ENCODE results near the gene SV2C.
"Not testable (repeated sequence)": the region's sequence is repeated elsewhere in the genome, so short reads cannot be mapped to it uniquely, and the experiment has no call there.

The SV2C gene

GRCh38 chr5:76299592-76299991 lies 216.4 kb downstream of the SV2C start:
- H3K4me3 ChIP-seq (ENCODE audit: low read length): no peak overlapping the region
- H2AFZ ChIP-seq (ENCODE audit: low read length): 0 out of 2 replicates have a peak overlapping the region, but pooled peaks have one; percentile 19
- peak overlapping the region; percentile 33; the same call in 1 of the 2 replicates for H3K9ac ChIP-seq (ENCODE audit: low read length)
- no peaks in the 10 kb centered on the region for H3K36me3 ChIP-seq (replicated peaks; ENCODE audit: insufficient read depth, low read length)
- TF ChIP-seq EZH2phosphoT487 (IDR thresholded peaks at IDR 0.05; ENCODE audit: low read length) (no peak), EZH2 (optimal IDR thresholded peaks at IDR 0.05; ENCODE audit: low read depth, low read length) (no peak), CTCF (IDR thresholded peaks at IDR 0.05; ENCODE audit: low read length) (no peak)
- peak; percentile 87 for DNase-seq
- H3K79me2 ChIP-seq (ENCODE audit: low read length): no peaks in the 10 kb centered on the region
- H3K4me2 ChIP-seq (ENCODE audit: low read depth, low read length): peak overlapping the region; percentile 44
- peaks cover 30% of the 10 kb centered on the region for H3F3A ChIP-seq (ENCODE audit: insufficient read depth, low read length)
- no peaks in the 10 kb centered on the region for H4K20me1 ChIP-seq (ENCODE audit: insufficient read depth, low read length)
- H3K27me3 ChIP-seq (replicated peaks; ENCODE audit: insufficient read depth, low read length): no peaks in the 10 kb centered on the region
- H3K27ac ChIP-seq (ENCODE audit: low read length): peak overlapping the region; percentile 89
- no peaks in the 10 kb centered on the region for H3K9me2 ChIP-seq (replicated peaks; ENCODE audit: insufficient read depth, low read length)
- H3K9me3 ChIP-seq (replicated peaks; ENCODE audit: insufficient read depth, low read length): no peaks in the 10 kb centered on the region
- peaks cover 48% of the 10 kb centered on the region for H3K4me1 ChIP-seq (ENCODE audit: low read length)

- H3K4me2 ChIP-seq (ENCODE audit: low read depth, low read length); H3K4me3 ChIP-seq (ENCODE audit: low read length); H4K20me1 ChIP-seq (ENCODE audit: insufficient read depth, low read length); H3K36me3 ChIP-seq (replicated peaks; ENCODE audit: insufficient read depth, low read length); DNase-seq; H3K9me2 ChIP-seq (replicated peaks; ENCODE audit: insufficient read depth, low read length); H3K79me2 ChIP-seq (ENCODE audit: low read length); H2AFZ ChIP-seq (ENCODE audit: low read length); H3K27ac ChIP-seq (ENCODE audit: low read length); H3K27me3 ChIP-seq (replicated peaks; ENCODE audit: insufficient read depth, low read length); H3K9ac ChIP-seq (ENCODE audit: low read length); H3K9me3 ChIP-seq (replicated peaks; ENCODE audit: insufficient read depth, low read length): not testable (repeated sequence)
- Histone ChIP-seq H3K4me1 (ENCODE audit: low read length) (peaks cover 46% of the 10 kb centered on the region), H3F3A (ENCODE audit: insufficient read depth, low read length) (peaks cover 30% of the 10 kb centered on the region)
These were observed 218.7 kb downstream of the SV2C start for GRCh38 chr5:76301932-76302331.

GRCh38 chr5:76302661-76303060 lies 219.5 kb downstream of the SV2C start:
- not testable (repeated sequence) for H3K27ac ChIP-seq (ENCODE audit: low read length); H3K9me3 ChIP-seq (replicated peaks; ENCODE audit: insufficient read depth, low read length); H3K4me2 ChIP-seq (ENCODE audit: low read depth, low read length); H4K20me1 ChIP-seq (ENCODE audit: insufficient read depth, low read length); H3K9ac ChIP-seq (ENCODE audit: low read length); H3K4me3 ChIP-seq (ENCODE audit: low read length); H2AFZ ChIP-seq (ENCODE audit: low read length); H3K36me3 ChIP-seq (replicated peaks; ENCODE audit: insufficient read depth, low read length); H3K9me2 ChIP-seq (replicated peaks; ENCODE audit: insufficient read depth, low read length); DNase-seq; H3K79me2 ChIP-seq (ENCODE audit: low read length); H3K27me3 ChIP-seq (replicated peaks; ENCODE audit: insufficient read depth, low read length)
- H3K4me1 ChIP-seq (ENCODE audit: low read length): peaks cover 42% of the 10 kb centered on the region
- peaks cover 30% of the 10 kb centered on the region for H3F3A ChIP-seq (ENCODE audit: insufficient read depth, low read length)

GRCh38 chr5:76303921-76304320 lies 220.7 kb downstream of the SV2C start:
- Histone ChIP-seq H3K4me3 (ENCODE audit: low read length) (no peak overlapping the region), H2AFZ (ENCODE audit: low read length) (no peak overlapping the region), H4K20me1 (ENCODE audit: insufficient read depth, low read length) (no peaks in the 10 kb centered on the region), H3K4me1 (ENCODE audit: low read length) (peaks cover 29% of the 10 kb centered on the region), H3K9me2 (replicated peaks; ENCODE audit: insufficient read depth, low read length) (no peaks in the 10 kb centered on the region), H3K9me3 (replicated peaks; ENCODE audit: insufficient read depth, low read length) (no peaks in the 10 kb centered on the region), H3K79me2 (ENCODE audit: low read length) (no peaks in the 10 kb centered on the region), H3F3A (ENCODE audit: insufficient read depth, low read length) (peaks cover 18% of the 10 kb centered on the region), H3K36me3 (replicated peaks; ENCODE audit: insufficient read depth, low read length) (no peaks in the 10 kb centered on the region), H3K9ac (ENCODE audit: low read length) (no peak overlapping the region; the same call in 1 of the 2 replicates), H3K4me2 (ENCODE audit: low read depth, low read length) (no peak overlapping the region), H3K27ac (ENCODE audit: low read length) (peak overlapping the region; percentile 52; the same call in 1 of the 2 replicates), H3K27me3 (replicated peaks; ENCODE audit: insufficient read depth, low read length) (no peaks in the 10 kb centered on the region)
- peak; percentile 85 for DNase-seq
- TF ChIP-seq EZH2phosphoT487 (IDR thresholded peaks at IDR 0.05; ENCODE audit: low read length) (no peak), EZH2 (optimal IDR thresholded peaks at IDR 0.05; ENCODE audit: low read depth, low read length) (no peak), CTCF (IDR thresholded peaks at IDR 0.05; ENCODE audit: low read length) (no peak)
